Activated CD4-positive, alpha-beta T cell treated with anti-CD3 and anti-CD28 coated beads for 36 hours (primary cell): ENCODE data around the gene WDFY2. TPM values are rescaled to one million over a fixed set of nuclear protein-coding genes. Genes with fewer than 3 reads are reported as not detected.
A peak's percentile ranks its signal among the peaks of the same experiment; 100 is the strongest.

ENCODE experiments used
- ATAC-seq: fragments of 200-7000 bp; cut with Tn5 transposase; one replicate; pipeline ENCODE4 v1.10.0; 2021; ENCODE audit warnings: mild to moderate bottlenecking, moderate library complexity
- CTCF ChIA-PET: fragments of 350-600 bp; sonication (Branson Sonifier 250); formaldehyde crosslinking; loops from one replicate; lab custom pipeline; 2021; ENCODE audit warnings: antibody characterized with exemption; lab: Charles Lee
- POLR2A ChIA-PET: fragments of 350-600 bp; sonication (Branson Sonifier 250); formaldehyde crosslinking; loops from one replicate; lab custom pipeline; 2021; ENCODE audit warnings: antibody characterized with exemption, inconsistent platforms; lab: Charles Lee
- DNase-seq: peaks from one replicate; pipeline ENCODE4 v3.0.0-alpha.2; 2020
- H3K27ac Mint-ChIP-seq: one replicate; pipeline ENCODE4 v1.8.0; 2021; ENCODE audit warnings: mixed read lengths
- H3K27me3 Mint-ChIP-seq: one replicate; pipeline ENCODE4 v1.8.0; 2021; ENCODE audit warnings: mixed read lengths
- H3K36me3 Mint-ChIP-seq: one replicate; pipeline ENCODE4 v1.8.0; 2021; ENCODE audit warnings: low read depth, mixed read lengths
- H3K4me1 Mint-ChIP-seq: one replicate; pipeline ENCODE4 v1.8.0; 2021; ENCODE audit warnings: mixed read lengths
- H3K4me3 Mint-ChIP-seq: one replicate; pipeline ENCODE4 v1.8.0; 2021; ENCODE audit warnings: mild to moderate bottlenecking, moderate library complexity, mixed read lengths
- H3K9me3 Mint-ChIP-seq: one replicate; pipeline ENCODE4 v1.8.0; 2021; ENCODE audit warnings: low read depth, mixed read lengths
- intact Hi-C, 2 experiments: fragments of 100-400 bp; cut with DNase I in 1 of 2; cut with micrococcal nuclease in 1 of 2; formaldehyde crosslinking; loops; one replicate each; pipeline versions ENCODE4 v1.14.2 to v1.15.1; 2022 to 2024; cut with DNase I, micrococcal nuclease
- total RNA-seq, 2 experiments: library from RNA; stranded (reverse); gene quantifications; one replicate each; pipeline ENCODE4 v1.2.3, GENCODE V29; 2021

Gene WDFY2
- total RNA-seq, 2 experiments from 2014 or later: 7.4 to 9.5 TPM

DNA sequence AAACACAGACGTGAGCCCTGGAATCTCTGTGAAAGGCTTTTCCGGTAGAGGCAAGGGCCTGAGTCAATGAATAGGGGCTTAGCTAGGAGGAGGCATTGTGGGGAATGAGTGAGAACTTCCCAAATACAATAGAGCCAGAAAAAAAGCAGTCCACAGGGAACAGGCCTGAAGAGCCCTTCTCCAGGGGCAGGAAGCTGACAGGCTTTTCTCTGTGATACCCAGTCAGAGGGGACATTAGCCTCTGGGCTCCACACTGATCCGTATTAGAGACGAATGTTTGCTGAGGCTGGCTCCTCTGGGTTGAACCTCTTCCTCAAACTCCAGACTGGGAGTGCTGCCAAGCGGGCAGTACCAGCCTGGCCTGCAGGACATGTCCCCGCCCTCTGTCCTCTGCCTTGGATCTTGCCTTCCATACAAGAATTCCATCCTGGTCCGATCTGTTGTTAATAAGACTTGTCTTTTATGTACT, 217.4 kb downstream of the WDFY2 start:
- ATAC-seq (no peak), DNase-seq (no peak)
- Mint-ChIP-seq H3K27ac (peak overlapping the region; percentile 99), H3K4me1 (peaks cover 51% of the 10 kb centered on the region), H3K4me3 (peak overlapping the region; percentile 87), H3K36me3 (peaks cover 6% of the 10 kb centered on the region), H3K27me3 (no peaks in the 10 kb centered on the region), H3K9me3 (no peaks in the 10 kb centered on the region)
- ChIA-PET POLR2A (interaction anchor here (0.7 to 2.1 kb wide), 5 partner anchors 14 to 366 kb away, joined by 3 to 30 read pairs (median 5); partner anchors contain the start of gene INTS6), CTCF (interaction anchor here (0.7 to 2.3 kb wide), 10 partner anchors 14 to 367 kb away, joined by 3 to 10 read pairs (median 4); no protein-coding TSS in a partner anchor)
- intact Hi-C loops: loop anchor here (1.0 to 5.0 kb wide), 8 partner anchors 37 to 1804 kb away; partner anchors contain the start of genes CKAP2 (in 1 of the 2), SUGT1 (in 1 of the 2) and TRIM13 (in 1 of the 2)

DNA sequence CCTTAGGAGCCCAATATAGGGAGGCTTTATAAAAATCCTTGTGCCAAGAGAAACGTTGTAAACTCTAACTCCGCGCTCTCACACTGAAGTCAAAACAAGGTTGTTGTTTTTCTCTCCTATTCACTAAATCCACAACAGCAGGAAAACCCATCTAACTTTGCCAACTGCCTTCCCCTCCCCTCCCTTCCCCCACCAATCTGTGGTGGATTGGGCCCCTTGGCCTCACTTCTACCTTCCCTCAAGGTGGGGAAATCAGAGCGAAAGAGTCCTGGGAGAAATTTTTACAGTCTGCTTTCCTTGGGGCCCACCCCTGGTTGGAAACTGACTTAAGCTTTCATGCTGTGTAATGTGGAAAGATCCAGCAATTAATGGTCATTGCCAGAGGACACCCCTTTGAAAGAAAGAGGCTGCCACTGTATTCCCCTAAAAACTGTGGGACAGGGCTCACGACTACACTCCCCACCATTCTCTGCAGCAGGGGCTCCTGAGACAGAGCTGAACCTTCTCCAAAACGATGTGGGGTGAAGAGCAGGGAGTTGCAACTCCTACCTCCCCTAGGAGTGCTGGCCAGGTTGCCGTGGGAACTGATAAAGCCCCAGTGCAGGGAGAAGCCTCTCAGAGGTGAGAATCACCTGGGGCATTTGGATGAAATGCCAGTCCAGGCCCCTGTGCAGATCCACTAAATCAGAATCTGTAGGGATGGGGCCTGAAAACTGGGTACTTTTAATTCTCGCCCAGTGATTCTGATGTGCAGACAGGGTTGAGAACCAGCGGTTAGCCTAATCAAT, 218.6 kb downstream of the WDFY2 start:
- Mint-ChIP-seq H3K4me1 (peaks cover 51% of the 10 kb centered on the region), H3K27me3 (no peaks in the 10 kb centered on the region), H3K36me3 (peaks cover 6% of the 10 kb centered on the region), H3K27ac (peak overlapping the region; percentile 99), H3K9me3 (no peaks in the 10 kb centered on the region), H3K4me3 (peak overlapping the region; percentile 87)
- POLR2A ChIA-PET: interaction anchor here (0.6 to 2.1 kb wide), 6 partner anchors 13 to 352 kb away, joined by 3 to 30 read pairs (median 5); partner anchors contain the start of gene INTS6
- intact Hi-C loops: loop anchor here (1.0 to 5.0 kb wide), 13 partner anchors 22 to 1806 kb away; partner anchors contain the start of genes INTS6 (in 2 of the 2), ALG11 (in 1 of the 2), CKAP2 (in 1 of the 2) and FAM124A (in 1 of the 2)
- no peak for DNase-seq
- no peak for ATAC-seq
- CTCF ChIA-PET: interaction anchor here (0.7 to 2.3 kb wide), 15 partner anchors 11 to 285 kb away, joined by 3 to 14 read pairs (median 3); no protein-coding TSS in a partner anchor

DNA sequence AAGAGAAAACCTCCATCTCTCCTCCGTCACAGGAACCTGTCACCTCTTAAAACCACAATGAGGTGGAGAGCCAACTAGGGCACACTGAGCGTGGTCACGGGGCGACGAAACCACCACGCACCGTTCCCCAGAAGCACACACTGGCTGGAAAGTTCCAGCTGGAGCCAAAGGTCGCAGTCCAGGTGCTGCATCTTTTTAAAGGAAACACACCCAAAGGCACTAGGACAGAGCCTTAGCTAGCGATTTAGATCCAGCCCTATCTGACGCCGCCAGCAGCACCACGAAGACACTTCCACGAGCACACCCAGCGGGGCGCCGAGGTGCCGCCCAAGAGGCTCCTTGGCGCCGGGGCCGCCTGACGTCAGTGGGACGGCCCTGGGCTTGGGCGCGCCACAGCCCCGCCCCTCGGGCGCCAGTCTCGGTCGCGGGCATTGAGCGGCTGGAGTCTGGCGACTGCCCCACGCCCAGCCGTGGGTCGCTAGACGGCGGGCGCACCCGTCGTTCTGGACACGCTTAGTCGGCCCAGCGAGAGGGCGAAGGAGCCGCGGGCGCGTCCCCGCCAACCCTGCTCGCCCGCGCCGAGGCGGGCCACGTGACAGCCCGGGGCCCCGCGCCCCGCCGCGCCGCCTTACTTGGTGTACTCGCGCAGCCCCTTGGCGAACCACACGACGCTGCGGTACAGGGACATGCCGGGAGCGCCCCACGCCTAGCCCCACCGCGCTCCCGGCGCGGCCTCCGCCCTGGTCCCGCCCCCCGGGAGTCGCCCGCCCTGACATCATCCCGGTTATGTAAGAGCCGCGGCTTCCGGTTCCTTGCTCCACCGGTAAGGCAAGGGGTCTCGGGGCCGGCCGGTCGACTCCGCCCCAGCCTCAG, 219.4 kb downstream of the WDFY2 start, which contains the start of gene DHRS12:
DHRS12 (minus strand) TSS at position 742 of the 873 bp plus-strand sequence. CDS start 4,504 bp downstream, outside the sequence.
- Mint-ChIP-seq H3K4me3 (peak within 1 kb of the TSS; percentile 87), H3K36me3 (peaks cover 7% of the 10 kb centered on the region), H3K4me1 (peaks cover 50% of the 10 kb centered on the region), H3K27ac (peak within 1 kb of the TSS; percentile 99), H3K9me3 (peaks cover under 1% of the 10 kb centered on the region), H3K27me3 (no peaks in the 10 kb centered on the region)
- intact Hi-C loops: loop anchor here (1.0 to 5.0 kb wide), 15 partner anchors 12 to 1806 kb away; partner anchors contain the start of genes INTS6 (in 2 of the 2), ALG11 (in 1 of the 2), CKAP2 (in 1 of the 2) and FAM124A (in 1 of the 2)
- DNase-seq: peak; percentile 90
- ChIA-PET CTCF (interaction anchor here (0.7 to 2.3 kb wide), 7 partner anchors 11 to 267 kb away, joined by 3 to 14 read pairs (median 3); no protein-coding TSS in a partner anchor), POLR2A (interaction anchor here (0.6 to 2.1 kb wide), 4 partner anchors 15 to 363 kb away, joined by 3 to 30 read pairs (median 8); partner anchors contain the start of gene INTS6)
- ATAC-seq: peak; percentile 77

DNA sequence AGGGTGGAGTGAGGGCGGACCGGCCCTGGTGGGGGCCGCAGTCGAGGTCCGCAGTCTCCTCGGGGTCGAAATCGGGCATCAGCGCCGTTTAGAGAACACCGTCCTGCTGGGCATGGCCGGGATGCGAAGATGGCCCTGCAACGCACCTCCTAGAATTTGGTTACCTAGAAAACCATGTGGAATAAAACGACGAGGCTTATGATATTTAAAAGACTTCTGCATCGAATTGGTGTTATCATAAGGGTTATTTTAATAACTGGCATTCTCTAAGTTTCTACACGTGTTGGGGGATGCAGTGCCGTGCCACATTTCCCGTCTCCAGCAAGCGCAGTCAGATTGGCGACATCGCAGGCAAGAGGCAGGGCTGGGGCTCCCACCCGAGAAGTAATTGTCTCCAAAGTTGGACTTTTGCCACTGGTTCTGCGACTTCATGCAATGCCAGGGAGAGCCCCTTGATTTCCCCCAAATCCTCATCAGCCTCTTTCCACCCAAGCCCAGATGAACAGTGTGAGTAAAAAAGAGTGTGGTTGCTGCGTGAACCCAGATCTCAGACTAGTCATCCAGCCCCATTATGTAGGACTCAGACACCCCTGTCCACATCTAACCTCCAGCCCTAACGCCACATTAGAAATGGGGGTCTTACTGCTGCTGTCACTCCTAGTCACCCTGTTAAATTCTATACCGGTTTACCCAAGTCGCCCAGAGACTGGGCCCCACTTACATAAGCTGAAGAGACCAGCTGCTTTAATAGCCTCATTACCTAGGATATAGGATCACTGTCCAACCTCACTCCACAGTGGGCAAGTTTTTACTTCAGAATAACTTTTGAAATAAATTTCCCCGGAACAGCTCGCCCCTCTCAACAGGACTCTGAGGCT, 220.3 kb downstream of the WDFY2 start:
- DNase-seq: peak; percentile 69
- ChIA-PET CTCF (interaction anchor here (2.7 to 12.1 kb wide), 2 partner anchors 10 to 19 kb away, joined by 29 to 154 read pairs; no protein-coding TSS in a partner anchor), POLR2A (interaction anchor here (0.6 to 1.7 kb wide), 3 partner anchors 14 to 351 kb away, joined by 3 to 5 read pairs (median 3); partner anchors contain the start of gene INTS6)
- Mint-ChIP-seq H3K27me3 (no peaks in the 10 kb centered on the region), H3K4me3 (peak overlapping the region; percentile 87), H3K36me3 (peaks cover 15% of the 10 kb centered on the region), H3K27ac (peak overlapping the region; percentile 95), H3K4me1 (peaks cover 50% of the 10 kb centered on the region), H3K9me3 (peaks cover 2% of the 10 kb centered on the region)
- intact Hi-C loops: loop anchor here (1.0 to 5.0 kb wide), 6 partner anchors 11 to 1807 kb away; partner anchors contain the start of gene TRIM13 (in 1 of the 2)
- ATAC-seq: peak; percentile 19

DNA sequence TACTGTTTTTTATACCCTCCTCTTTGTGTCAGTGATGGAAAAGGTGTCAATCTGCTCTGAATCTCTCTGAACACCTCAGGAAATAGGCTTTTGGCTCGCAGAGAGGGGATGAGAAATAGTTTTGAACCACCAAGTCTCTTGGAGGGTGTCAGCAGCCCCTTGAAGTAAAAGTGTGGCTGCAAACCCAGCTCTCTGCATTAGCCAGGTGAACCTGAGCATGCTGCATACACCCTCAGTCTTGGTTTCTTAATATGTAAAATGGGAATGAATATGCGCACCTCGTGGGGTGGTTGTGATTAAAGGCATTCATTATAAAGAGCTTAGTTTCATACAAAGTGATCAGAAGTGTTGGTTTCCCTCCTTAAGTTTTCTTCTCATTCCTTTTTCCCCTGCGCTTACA, 221.1 kb downstream of the WDFY2 start:
- H3K36me3 Mint-ChIP-seq: peaks cover 17% of the 10 kb centered on the region

DNA sequence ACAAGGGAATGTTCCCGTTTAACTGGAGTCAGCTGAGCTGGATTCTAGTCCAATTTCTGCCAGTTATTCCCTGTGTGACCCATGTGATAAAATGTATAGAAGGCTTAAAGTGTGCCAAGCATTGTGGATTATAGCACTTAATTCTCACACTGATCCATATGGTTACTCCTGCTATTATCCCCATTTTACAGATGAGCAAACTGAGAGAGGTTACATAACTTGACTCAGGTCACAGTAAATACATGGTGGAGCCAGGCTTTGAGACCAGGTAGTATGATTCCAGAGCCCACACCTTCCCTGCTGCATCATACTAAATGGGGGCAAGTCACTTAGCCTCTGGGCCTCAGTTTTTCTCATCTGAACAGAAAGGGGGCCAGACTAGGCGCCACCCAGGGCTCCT, 221.7 kb downstream of the WDFY2 start:
- Mint-ChIP-seq H3K4me1 (peaks cover 52% of the 10 kb centered on the region), H3K36me3 (peaks cover 17% of the 10 kb centered on the region), H3K27me3 (no peaks in the 10 kb centered on the region), H3K4me3 (peak overlapping the region; percentile 87), H3K27ac (peak overlapping the region; percentile 95), H3K9me3 (peaks cover 2% of the 10 kb centered on the region)
- ChIA-PET POLR2A (interaction anchor here (1.1 to 1.7 kb wide), 2 partner anchors 13 to 353 kb away, joined by 3 to 5 read pairs; partner anchors contain the start of gene INTS6), CTCF (interaction anchor here (0.6 to 12.1 kb wide), 7 partner anchors 9 to 520 kb away, joined by 3 to 154 read pairs (median 3); no protein-coding TSS in a partner anchor)
- intact Hi-C loops: loop anchor here in 1 of 2 experiments (2.0 kb wide), 1 partner anchor 13 kb away; no protein-coding TSS in a partner anchor
- ATAC-seq (no peak), DNase-seq (peak; percentile 4)

More for the DNA sequence above, 221.1 kb downstream of the WDFY2 start:
- ATAC-seq (no peak), DNase-seq (peak; percentile 8)
- Mint-ChIP-seq H3K4me3 (peak overlapping the region; percentile 87), H3K9me3 (peaks cover 2% of the 10 kb centered on the region), H3K27me3 (no peaks in the 10 kb centered on the region), H3K4me1 (peaks cover 52% of the 10 kb centered on the region), H3K27ac (peak overlapping the region; percentile 95)
- intact Hi-C loops: loop anchor here in 1 of 2 experiments (2.0 kb wide), 1 partner anchor 13 kb away; no protein-coding TSS in a partner anchor
- CTCF ChIA-PET: interaction anchor here (0.7 to 12.1 kb wide), 5 partner anchors 9 to 385 kb away, joined by 3 to 154 read pairs (median 3); no protein-coding TSS in a partner anchor
- POLR2A ChIA-PET: interaction anchor here (0.6 to 1.7 kb wide), 3 partner anchors 14 to 352 kb away, joined by 3 to 5 read pairs (median 3); partner anchors contain the start of gene INTS6

DNA sequence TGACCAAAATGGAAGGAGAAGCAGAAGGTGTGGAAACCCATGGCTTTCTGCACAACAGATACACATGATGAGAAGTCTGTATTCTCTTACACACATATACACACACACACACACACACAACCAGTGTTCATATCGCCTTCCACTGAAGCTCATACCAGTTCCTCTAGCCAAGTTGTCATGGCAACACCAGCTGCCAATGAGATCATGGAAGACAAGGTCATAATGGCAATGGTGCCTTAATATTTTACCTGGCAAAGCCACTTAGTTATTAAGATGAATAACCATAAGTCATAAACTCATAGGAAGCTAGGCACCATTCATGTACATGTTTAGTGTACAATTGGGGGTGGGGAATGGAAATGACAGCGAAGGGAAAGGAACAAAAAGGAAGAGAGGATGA, 222.3 kb downstream of the WDFY2 start:
- ATAC-seq: no peak
- intact Hi-C loops: no loop called here
- Mint-ChIP-seq H3K4me1 (peaks cover 50% of the 10 kb centered on the region), H3K27ac (peak overlapping the region; percentile 23), H3K27me3 (no peaks in the 10 kb centered on the region), H3K36me3 (peaks cover 17% of the 10 kb centered on the region), H3K4me3 (no peak overlapping the region), H3K9me3 (peaks cover 2% of the 10 kb centered on the region)
- CTCF ChIA-PET: interaction anchor here (1.4 to 12.1 kb wide), 3 partner anchors 8 to 25 kb away, joined by 4 to 154 read pairs (median 29); no protein-coding TSS in a partner anchor
- POLR2A ChIA-PET: interaction anchor here (0.7 kb wide), 1 partner anchor 522 kb away, joined by 3 read pairs; no protein-coding TSS in a partner anchor
- peak; percentile 36 for DNase-seq

DNA sequence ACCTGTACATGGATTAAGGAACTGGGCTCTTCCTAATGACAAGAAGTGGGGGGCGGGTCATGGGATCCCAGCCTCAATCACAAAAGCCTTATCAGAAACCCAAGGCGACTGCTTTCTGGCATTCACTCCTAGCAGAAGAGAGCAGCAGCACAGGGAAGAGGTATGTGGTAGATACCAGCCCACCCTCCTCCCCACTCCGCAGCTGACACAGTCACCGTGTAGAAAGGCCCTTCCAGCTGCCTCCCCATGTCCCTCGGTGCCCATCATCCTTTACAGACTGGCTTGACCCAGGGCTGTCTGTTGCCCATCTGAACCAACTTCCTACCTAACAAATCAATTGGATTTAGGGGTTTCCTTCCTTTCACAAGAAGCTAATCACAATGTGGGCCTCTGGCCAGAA, 222.8 kb downstream of the WDFY2 start:
- Mint-ChIP-seq H3K27ac (no peak overlapping the region), H3K36me3 (peaks cover 17% of the 10 kb centered on the region), H3K4me3 (no peak overlapping the region), H3K9me3 (peaks cover 2% of the 10 kb centered on the region), H3K27me3 (no peaks in the 10 kb centered on the region), H3K4me1 (peaks cover 50% of the 10 kb centered on the region)
- intact Hi-C loops: no loop called here
- CTCF ChIA-PET: interaction anchor here (1.4 to 12.1 kb wide), 3 partner anchors 8 to 25 kb away, joined by 4 to 154 read pairs (median 29); no protein-coding TSS in a partner anchor
- POLR2A ChIA-PET: interaction anchor here (0.7 kb wide), 1 partner anchor 523 kb away, joined by 3 read pairs; no protein-coding TSS in a partner anchor
- ATAC-seq (no peak), DNase-seq (peak; percentile 4)

DNA sequence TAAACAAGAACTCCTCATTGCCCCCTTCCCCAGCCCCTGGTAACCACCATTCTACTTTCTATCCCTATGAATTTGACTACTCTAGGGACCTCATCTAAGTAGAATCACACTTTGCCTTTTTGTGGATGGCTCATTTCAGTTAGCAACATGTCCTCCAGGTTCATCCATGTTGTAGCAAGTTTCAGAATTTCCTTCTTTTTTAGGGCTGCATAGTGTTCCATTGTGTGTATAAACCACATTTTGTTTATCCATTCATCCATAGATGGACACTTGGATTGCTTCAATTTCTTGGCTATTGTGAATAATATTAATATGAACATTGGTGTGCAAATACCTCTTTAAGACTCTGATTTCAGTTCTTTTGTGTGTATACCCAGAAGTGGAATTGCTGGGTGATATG, 224.5 kb downstream of the WDFY2 start:
- Mint-ChIP-seq H3K9me3 (peaks cover 2% of the 10 kb centered on the region), H3K27ac (no peak overlapping the region), H3K4me3 (no peak overlapping the region), H3K36me3 (peaks cover 15% of the 10 kb centered on the region), H3K27me3 (no peaks in the 10 kb centered on the region), H3K4me1 (peaks cover 51% of the 10 kb centered on the region)
- ATAC-seq (no peak), DNase-seq (no peak)
- ChIA-PET CTCF (interaction anchor here (12.1 kb wide), 1 partner anchor 15 kb away, joined by 154 read pairs; no protein-coding TSS in a partner anchor), POLR2A (no interaction called here)
- intact Hi-C loops: no loop called here
